Fibroblast of villous mesenchyme (primary cell): ENCODE measurements around the gene PDE2A. TPM values are rescaled to one million over a fixed set of nuclear protein-coding genes. Genes with fewer than 3 reads are reported as not detected.

Source experiments
- DNase-seq: peaks from one replicate; pipeline ENCODE4 v3.0.0-alpha.2; 2010; ENCODE audit warnings: low read depth
- H3K4me3 ChIP-seq: 2 replicates; pipeline ENCODE4 v1.5.1; 2011; ENCODE audit warnings: low read depth, mild to moderate bottlenecking, low read length
- total RNA-seq: library from RNA; depleted of rRNA; stranded (reverse); fragments of >200 nt; gene quantifications from 2 replicates; pipeline ENCODE4 v1.2.3, GENCODE V29; 2012
- TF ChIP-seq, protein P1 (sequence below): IDR thresholded peaks from 2 replicates; pipeline ENCODE4 v1.5.1; 2012; ENCODE audit warnings: low read depth, mild to moderate bottlenecking, low read length; ENCODE audit not compliant: insufficient read depth

Gene PDE2A
- total RNA-seq, 1 donor = under 0.01 TPM

DNA sequence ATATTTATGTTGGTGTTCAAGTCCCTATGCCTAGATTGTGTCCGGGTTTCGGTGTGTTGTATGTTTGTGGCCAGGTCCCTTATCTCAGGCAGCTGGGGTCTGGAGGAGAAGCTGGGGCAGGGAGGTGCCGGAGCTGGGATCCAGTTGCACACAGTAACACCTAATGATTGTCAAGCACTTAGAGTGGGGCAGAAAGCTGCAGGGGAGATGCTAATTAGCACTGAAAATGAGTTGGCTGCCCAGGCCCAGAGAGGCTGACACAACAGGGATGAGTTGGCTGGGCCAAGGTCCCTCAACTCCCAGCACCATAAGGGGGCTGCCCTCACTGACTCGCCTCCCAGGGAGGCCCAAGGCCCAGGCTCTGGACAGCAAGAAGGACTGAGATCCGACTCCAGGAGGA is 12.2 kb downstream of the PDE2A start:
- no peak overlapping the region for H3K4me3 ChIP-seq
- DNase-seq = no peak
- TF ChIP-seq, protein P1, sequence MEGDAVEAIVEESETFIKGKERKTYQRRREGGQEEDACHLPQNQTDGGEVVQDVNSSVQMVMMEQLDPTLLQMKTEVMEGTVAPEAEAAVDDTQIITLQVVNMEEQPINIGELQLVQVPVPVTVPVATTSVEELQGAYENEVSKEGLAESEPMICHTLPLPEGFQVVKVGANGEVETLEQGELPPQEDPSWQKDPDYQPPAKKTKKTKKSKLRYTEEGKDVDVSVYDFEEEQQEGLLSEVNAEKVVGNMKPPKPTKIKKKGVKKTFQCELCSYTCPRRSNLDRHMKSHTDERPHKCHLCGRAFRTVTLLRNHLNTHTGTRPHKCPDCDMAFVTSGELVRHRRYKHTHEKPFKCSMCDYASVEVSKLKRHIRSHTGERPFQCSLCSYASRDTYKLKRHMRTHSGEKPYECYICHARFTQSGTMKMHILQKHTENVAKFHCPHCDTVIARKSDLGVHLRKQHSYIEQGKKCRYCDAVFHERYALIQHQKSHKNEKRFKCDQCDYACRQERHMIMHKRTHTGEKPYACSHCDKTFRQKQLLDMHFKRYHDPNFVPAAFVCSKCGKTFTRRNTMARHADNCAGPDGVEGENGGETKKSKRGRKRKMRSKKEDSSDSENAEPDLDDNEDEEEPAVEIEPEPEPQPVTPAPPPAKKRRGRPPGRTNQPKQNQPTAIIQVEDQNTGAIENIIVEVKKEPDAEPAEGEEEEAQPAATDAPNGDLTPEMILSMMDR = no peak

DNA sequence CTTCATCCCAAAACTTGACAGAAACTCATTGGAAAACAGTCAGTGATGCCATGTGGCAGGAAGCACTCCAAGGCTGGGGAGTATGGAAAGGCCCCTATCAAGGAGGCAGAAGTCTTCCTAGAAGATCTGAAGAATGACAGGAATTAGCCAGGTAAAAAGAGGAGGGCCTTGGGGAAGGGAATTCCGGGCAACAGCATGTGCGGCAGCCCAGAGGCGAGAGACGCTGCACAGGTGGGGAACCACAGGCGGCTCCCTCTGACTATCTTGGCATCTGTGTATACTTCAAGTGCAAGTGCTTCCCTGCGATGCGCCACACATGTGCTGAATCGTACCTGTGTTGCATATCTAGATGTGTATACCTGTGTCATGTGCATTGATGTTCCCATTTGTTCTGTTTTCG is 12.7 kb downstream of the PDE2A start:
- H3K4me3 ChIP-seq = no peak overlapping the region
- TF ChIP-seq, protein P1 = no peak
- no peak for DNase-seq

DNA sequence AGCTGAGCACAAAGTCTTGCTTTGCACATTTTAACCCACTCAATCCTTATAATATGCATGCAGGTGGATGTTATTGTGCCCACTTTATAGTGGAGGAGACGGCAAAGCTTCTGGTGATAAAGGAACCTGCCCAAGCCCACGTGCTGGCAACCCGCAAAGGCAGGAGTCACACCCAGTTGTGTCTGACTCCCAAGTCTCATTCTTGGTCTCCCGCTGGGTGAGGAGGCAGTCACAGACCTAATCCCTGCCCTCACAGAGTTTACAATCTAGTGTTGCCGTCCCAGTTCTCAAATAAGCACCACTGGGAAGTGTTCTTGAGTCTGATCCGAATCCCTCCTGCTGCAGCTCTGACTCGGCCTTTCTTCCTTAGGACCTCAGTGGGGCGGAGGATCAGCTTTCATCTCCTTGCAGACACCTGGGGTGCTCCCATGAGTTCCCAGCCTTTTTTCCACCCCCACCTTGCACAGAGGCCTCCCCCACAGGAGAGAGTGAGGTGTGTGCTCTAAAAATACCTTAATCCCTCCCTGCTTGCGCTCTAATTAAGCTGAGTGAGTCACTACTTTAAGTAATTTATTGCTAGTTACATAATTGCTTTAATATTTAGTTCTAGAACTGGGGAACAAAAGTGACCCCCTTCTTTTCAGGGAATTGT is 15.1 kb downstream of the PDE2A start:
- TF ChIP-seq, protein P1 = no peak
- no peak for DNase-seq
- no peak overlapping the region for H3K4me3 ChIP-seq

DNA sequence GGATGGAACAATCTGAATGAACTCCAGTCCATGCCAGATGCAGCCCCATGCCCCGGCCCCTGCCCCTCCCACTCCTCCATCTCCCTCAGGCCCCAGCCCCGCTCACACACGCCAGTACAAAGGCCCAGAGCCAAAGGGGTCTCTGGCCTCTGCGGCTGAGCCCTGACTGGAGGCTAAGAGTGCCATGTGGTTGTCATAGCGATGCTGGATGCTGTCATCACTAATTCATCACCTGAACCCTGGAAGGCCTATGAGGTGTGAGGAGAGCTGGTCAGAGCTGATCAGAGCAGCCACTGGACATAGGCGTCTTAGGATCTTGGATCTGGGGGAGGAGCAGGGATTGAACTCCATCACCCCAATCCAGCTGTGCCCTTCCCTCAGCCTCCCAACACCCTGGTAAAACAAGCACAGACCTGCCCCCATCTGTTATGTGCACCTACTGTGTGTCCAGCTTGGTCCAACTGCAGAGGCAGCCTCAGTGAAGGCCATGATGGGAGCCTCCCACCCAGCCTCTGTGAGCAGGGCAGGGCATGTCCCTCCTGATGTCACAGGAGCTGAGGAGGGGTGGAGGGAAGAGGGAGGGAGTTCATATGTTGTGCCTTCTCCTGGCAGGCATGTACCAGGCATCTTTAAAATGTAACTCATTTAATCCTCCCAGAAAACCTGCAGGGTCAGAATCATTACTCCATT is 16.7 kb downstream of the PDE2A start:
- TF ChIP-seq, protein P1 = no peak
- H3K4me3 ChIP-seq = no peak overlapping the region
- no peak for DNase-seq

DNA sequence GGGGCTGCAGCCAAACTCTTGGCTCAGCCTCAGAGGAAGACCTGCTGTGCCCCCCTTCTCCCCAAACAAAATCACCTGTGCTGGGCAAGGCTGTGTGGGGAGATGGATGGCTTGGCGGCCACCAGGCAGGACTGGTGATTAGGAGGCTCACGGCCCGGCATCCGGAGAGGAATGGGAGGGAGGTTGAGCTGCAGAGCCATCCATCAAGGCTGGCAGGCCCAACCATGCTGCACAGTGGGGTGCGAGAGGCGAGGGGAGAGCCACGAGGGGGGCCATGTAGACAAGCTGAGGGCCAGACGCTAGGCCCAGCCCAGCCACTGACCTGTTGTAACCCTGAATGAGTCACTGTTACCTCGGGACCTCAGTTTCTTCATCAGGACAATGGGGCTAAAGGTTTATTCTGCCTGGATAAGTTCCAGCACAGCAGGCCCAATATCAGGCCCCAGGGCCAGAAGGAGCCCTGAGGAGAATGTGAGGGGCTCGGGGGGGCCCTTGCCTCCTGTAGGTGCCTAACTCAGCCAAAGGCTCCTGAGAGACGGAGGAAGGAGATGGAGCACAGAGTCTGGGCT is 18.2 kb downstream of the PDE2A start:
- DNase-seq = no peak
- H3K4me3 ChIP-seq = no peak overlapping the region
- TF ChIP-seq, protein P1 = no peak

DNA sequence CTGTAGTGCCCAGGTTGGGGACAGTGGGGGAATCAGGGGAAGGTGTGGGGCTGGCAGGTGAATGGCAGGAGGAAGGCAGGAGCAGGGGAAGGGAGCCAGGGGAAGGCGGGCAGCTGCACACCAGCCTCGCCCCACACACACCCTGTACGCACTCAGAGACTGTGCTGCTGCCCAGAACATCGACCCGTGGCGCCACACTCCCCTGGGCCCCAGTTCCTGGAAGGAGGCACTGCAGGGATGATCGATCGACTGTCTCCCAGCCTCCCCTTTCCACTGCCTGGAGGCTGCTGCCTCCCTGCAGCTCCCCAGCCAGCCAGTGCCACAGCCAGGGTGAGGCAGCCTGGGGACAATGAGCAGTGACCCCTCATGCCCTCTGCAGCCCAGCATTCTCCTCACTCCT is 19.2 kb downstream of the PDE2A start:
- no peak overlapping the region for H3K4me3 ChIP-seq
- TF ChIP-seq, protein P1 = no peak
- DNase-seq = no peak
